GM12801 (cell line): ENCODE results near the gene ZNF561.

Experiments
- CTCF ChIP-seq: IDR thresholded peaks from one replicate; pipeline ENCODE4 v1.5.1; 2011; ENCODE audit warnings: control low read depth; ENCODE audit not compliant: insufficient read length; ENCODE audit errors: extremely low read depth

ZNF561 gene

DNA sequence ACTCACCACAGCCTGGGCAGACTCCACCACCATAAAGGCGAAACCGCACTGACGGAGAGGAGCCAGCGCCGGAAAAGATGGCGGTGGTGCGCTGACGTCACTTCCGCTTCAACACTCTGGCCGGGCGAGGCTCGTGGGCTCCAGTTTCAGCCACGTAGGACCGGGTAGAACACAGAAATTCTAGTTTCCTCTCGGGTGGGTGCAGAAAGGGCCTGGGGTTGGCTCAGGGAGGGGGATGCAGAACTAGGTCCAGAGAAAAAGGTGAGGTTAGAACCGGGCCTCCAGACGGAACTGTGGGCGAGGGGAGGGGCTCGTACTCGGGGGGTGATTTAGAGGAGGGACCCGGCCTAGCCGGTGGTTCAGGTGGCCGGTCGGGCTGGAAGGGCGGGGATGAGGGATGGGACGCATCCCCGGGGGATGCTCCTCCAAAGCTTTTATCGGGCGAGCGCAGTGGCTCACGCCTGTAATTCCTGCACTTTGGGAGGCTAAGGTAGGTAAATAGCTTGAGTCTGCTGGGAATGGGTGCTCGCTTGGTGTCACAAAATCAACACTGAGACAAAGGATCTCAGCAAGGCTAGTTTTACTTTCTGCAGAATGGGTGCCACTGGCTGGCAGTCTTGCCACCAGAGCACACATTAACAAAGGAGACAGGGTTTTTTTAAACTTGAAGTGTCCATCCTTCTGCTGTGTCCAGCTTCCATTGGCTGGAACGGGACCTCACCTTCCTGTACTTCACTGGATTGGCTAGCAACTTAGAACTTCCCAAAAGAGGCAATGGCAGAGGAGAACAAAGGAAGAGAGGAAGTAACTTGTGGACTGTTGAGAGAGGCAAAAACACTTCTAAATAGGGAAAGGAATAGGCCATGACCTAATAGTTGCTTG, at the start of gene ZNF561:
TSS of gene ZNF561 (minus strand) at position 77 of the 882 bp plus-strand sequence. CDS start 1,776 bp downstream, outside the sequence.
- TF ChIP-seq CTCF, result no peak

- TF ChIP-seq CTCF, result no peak
These were observed 47.5 kb upstream of the ZNF561 start for GRCh38 chr19:9668544-9668943.

GRCh38 chr19:9667898-9668297, 46.9 kb upstream of the ZNF561 start:
- no peak for TF ChIP-seq CTCF

GRCh38 chr19:9658769-9659168, 37.7 kb upstream of the ZNF561 start:
- no peak for TF ChIP-seq CTCF

GRCh38 chr19:9650345-9650744, 29.3 kb upstream of the ZNF561 start:
- no peak for TF ChIP-seq CTCF

GRCh38 chr19:9645472-9645871, 24.4 kb upstream of the ZNF561 start:
- TF ChIP-seq CTCF, result no peak

DNA sequence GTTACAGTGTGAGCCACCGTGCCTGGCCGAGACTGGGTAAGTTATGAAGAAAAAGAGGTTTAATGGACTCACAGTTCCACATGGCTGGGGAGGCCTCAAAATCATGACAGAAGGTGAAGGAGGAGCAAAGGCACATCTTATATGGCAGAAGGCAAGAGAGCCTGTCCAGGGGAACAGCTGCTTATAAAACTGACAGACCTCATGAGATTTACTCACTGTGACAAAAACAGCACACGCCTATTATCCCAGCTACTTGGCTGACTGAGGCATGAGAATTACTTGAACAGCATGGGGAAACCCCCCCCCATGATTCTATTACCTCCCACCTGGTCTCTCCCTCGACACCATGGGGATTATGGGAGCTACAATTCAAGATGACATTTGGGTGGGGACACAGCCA, 23.4 kb upstream of the ZNF561 start:
- no peak for TF ChIP-seq CTCF
